Skin of body (tissue), 2 donors: ENCODE data around the gene B3GAT2. TPM values are rescaled to one million over a fixed set of nuclear protein-coding genes. Genes with fewer than 3 reads are reported as not detected.
A peak's percentile ranks its signal among the peaks of the same experiment; 100 is the strongest.
"Not testable (repeated sequence)": the region's sequence is repeated elsewhere in the genome, so short reads cannot be mapped to it uniquely, and the experiment has no call there.

Experiments used
- DNase-seq: peaks from one replicate; lab custom pipeline; 2025; lab: John Stamatoyannopoulos, UW
- total RNA-seq: library from RNA; depleted of rRNA; stranded (reverse); fragments of >200 nt; gene quantifications from one replicate; pipeline ENCODE4 v1.2.3, GENCODE V29; 2014

Gene B3GAT2
- 0.59 TPM for total RNA-seq

GRCh38 chr6:70956451-70957283 is at the start of gene B3GAT2:
Gene B3GAT2 (minus strand): TSS chr6:70957060. CDS start chr6:70956429, 631 bp downstream.
- DNase-seq = no peak

- DNase-seq = no peak
These were observed 41.3 kb upstream of the B3GAT2 start for GRCh38 chr6:70998148-70998547.

GRCh38 chr6:70997379-70997778 is 40.5 kb upstream of the B3GAT2 start:
- DNase-seq = no peak

GRCh38 chr6:70996106-70996505 is 39.2 kb upstream of the B3GAT2 start:
- no peak for DNase-seq

- no peak for DNase-seq
These were observed 38.6 kb upstream of the B3GAT2 start for GRCh38 chr6:70995411-70995810.

GRCh38 chr6:70991253-70991652 is 34.4 kb upstream of the B3GAT2 start:
- DNase-seq = no peak

- DNase-seq = no peak
These were observed 28.3 kb upstream of the B3GAT2 start for GRCh38 chr6:70985156-70985555.

- DNase-seq = no peak
These were observed 25.9 kb upstream of the B3GAT2 start for GRCh38 chr6:70982747-70983146.

GRCh38 chr6:70980727-70981126 is 23.9 kb upstream of the B3GAT2 start:
- no peak for DNase-seq

GRCh38 chr6:70973604-70974003 is 16.7 kb upstream of the B3GAT2 start:
- DNase-seq = no peak

GRCh38 chr6:70967049-70967448 is 10.2 kb upstream of the B3GAT2 start:
- no peak for DNase-seq

GRCh38 chr6:70957284-70957617 is 391 bp upstream of the B3GAT2 start:
- no peak for DNase-seq

- no peak for DNase-seq
These were observed 739 bp downstream of the B3GAT2 start for GRCh38 chr6:70956191-70956450.

GRCh38 chr6:70955441-70956190 is 1.2 kb downstream of the B3GAT2 start:
- peak; percentile 32 for DNase-seq

- no peak for DNase-seq
These were observed 2.1 kb downstream of the B3GAT2 start for GRCh38 chr6:70954750-70955149.

- DNase-seq = no peak
These were observed 2.7 kb downstream of the B3GAT2 start for GRCh38 chr6:70954176-70954575.

GRCh38 chr6:70952608-70953165 is 4.2 kb downstream of the B3GAT2 start:
- no peak for DNase-seq

- not testable (repeated sequence) for DNase-seq
These were observed 12.5 kb downstream of the B3GAT2 start for GRCh38 chr6:70944321-70944720.

- DNase-seq = no peak
These were observed 23.0 kb downstream of the B3GAT2 start for GRCh38 chr6:70933853-70934252.

GRCh38 chr6:70905742-70906141 is 51.1 kb downstream of the B3GAT2 start:
- no peak for DNase-seq

- DNase-seq = no peak
These were observed 53.0 kb downstream of the B3GAT2 start for GRCh38 chr6:70903665-70904452.

- no peak for DNase-seq
These were observed 55.5 kb downstream of the B3GAT2 start for GRCh38 chr6:70901324-70901723.
